Measurements from ENCODE around the gene OPN5. TPM values are rescaled to one million over a fixed set of nuclear protein-coding genes. Genes with fewer than 3 reads are reported as not detected.

Gene OPN5
- polyA plus RNA-seq, 1 of the 3 experiments (the other 2 are of a cell fraction): not detected

- Histone ChIP-seq H3K9ac (no peak overlapping the region), H3K4me3 (ENCODE audit: low read depth in 2 of 2, low read length in 1 of 2) (no peak overlapping the region), H3K36me3 (replicated peaks in 1 of 2; ENCODE audit: control insufficient read depth in 1 of 2, insufficient read depth in 2 of 2, low read length in 1 of 2) (no peaks in the 10 kb centered on the region), H3K27me3 (ENCODE audit: insufficient read depth) (peaks cover 29% of the 10 kb centered on the region; the same call in 1 of the 2 replicates), H3K9me3 (no peaks in the 10 kb centered on the region), H2AFZ (ENCODE audit: low read depth) (no peak overlapping the region), H3K27ac (ENCODE audit: low read depth in 2 of 2, low read length in 1 of 2) (no peak overlapping the region), H3K4me2 (no peak overlapping the region), H3F3A (replicated peaks; ENCODE audit: insufficient read depth) (no peaks in the 10 kb centered on the region), H3K9me2 (no peaks in the 10 kb centered on the region), H3K79me2 (ENCODE audit: insufficient read depth) (no peaks in the 10 kb centered on the region), H4K20me1 (ENCODE audit: insufficient read depth) (no peaks in the 10 kb centered on the region), H3K4me1 (ENCODE audit: control insufficient read depth in 1 of 2, insufficient read depth in 2 of 2, low read depth in 1 of 2, low read length in 1 of 2) (no peaks in the 10 kb centered on the region)
- ChIA-PET POLR2A (no interaction called here), CTCF (no interaction called here)
- no peak for TF ChIP-seq CHD2 (IDR thresholded peaks at IDR 0.05; ENCODE audit: low read length, partially characterized antibody)
- TF ChIP-seq SMC3 (IDR thresholded peaks at IDR 0.05; ENCODE audit: low read depth, low read length): no peak
- no peak for TF ChIP-seq RFX5 (IDR thresholded peaks at IDR 0.05; ENCODE audit: low read length)
- no peak for TF ChIP-seq USF2 (IDR thresholded peaks at IDR 0.05; ENCODE audit: borderline replicate concordance, low read depth, low read length)
- no peak for TF ChIP-seq GATA2 (CRISPR knock-in tag; IDR thresholded peaks at IDR 0.05)
- no peak for TF ChIP-seq RXRA (IDR thresholded peaks at IDR 0.05; ENCODE audit: borderline replicate concordance, low read depth)
- TF ChIP-seq MXI1 (IDR thresholded peaks at IDR 0.05; ENCODE audit: low read depth, low read length): no peak
- no peak for TF ChIP-seq ZBTB33 (IDR thresholded peaks at IDR 0.05; ENCODE audit: borderline replicate concordance, low read depth)
- no peak for TF ChIP-seq EP300 (IDR thresholded peaks at IDR 0.05; ENCODE audit: borderline replicate concordance in 1 of 2, low read depth in 1 of 2, low read length in 1 of 2)
- TF ChIP-seq MAX (IDR thresholded peaks at IDR 0.05; ENCODE audit: low read depth): no peak
- TF ChIP-seq NRF1 (IDR thresholded peaks at IDR 0.05; ENCODE audit: low read depth, low read length): no peak
- no peak for TF ChIP-seq FOXM1 (IDR thresholded peaks at IDR 0.05; ENCODE audit: low read depth)
- TF ChIP-seq TEAD4 (IDR thresholded peaks at IDR 0.05; ENCODE audit: borderline replicate concordance, insufficient read depth): no peak
- no peak for TF ChIP-seq FOSL2 (IDR thresholded peaks at IDR 0.05; ENCODE audit: borderline replicate concordance, low read depth)
- no peak for TF ChIP-seq MEF2A (IDR thresholded peaks at IDR 0.05; ENCODE audit: borderline replicate concordance, low read depth)
- no peak for TF ChIP-seq RAD21 (IDR thresholded peaks at IDR 0.05; ENCODE audit: low read length)
- TF ChIP-seq ELF1 (IDR thresholded peaks at IDR 0.05): no peak
- no peak for TF ChIP-seq CTCF (IDR thresholded peaks at IDR 0.05)
- DNase-seq: no peak
- 9% methylated on average over 3 of the region's 3 CpGs for WGBS (ENCODE audit: low lambda C conversion rate)
These were observed 37.6 kb downstream of the OPN5 start for GRCh38 chr6:47819461-47819860.

All from SK-N-SH (cell line).